GM12891 (cell line): ENCODE data around the gene CSNK2B.

Experiments
- POLR2A ChIP-seq: IDR thresholded peaks from 2 replicates; pipeline ENCODE4 v1.6.1; 2011; ENCODE audit warnings: low read depth, low read length, control low read depth
- POLR2AphosphoS5 ChIP-seq: IDR thresholded peaks from 2 replicates; pipeline ENCODE4 v1.6.1; 2011; ENCODE audit warnings: low read depth, low read length, control low read depth
- SPI1 ChIP-seq: IDR thresholded peaks from 2 replicates; pipeline ENCODE4 v1.6.1; 2011; ENCODE audit warnings: low read depth, low read length, control low read depth
- TAF1 ChIP-seq: IDR thresholded peaks from 2 replicates; pipeline ENCODE4 v1.6.1; 2011; ENCODE audit warnings: low read depth, low read length, control low read depth

DNA sequence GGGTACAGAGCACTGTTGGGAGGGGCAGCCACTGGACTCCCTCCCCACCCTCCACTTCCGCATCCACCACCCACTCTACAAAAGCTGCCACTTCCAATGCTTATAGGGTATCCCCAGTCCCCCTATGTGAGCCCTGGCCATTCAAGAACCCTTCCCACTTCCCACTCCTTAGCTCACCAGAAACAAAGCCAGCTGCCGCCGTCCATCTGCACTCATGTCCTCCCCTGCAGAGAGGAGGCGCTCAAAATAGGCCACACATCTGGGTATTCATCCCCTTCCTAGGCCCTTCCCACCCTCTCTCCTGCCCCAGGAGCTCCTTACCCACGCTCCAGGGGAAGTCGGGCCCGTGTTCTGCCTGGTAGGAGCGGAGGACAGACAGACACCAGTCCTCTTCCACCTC is 21.4 kb downstream of the CSNK2B start:
- TF ChIP-seq POLR2AphosphoS5 (no peak), POLR2A (no peak), TAF1 (no peak), SPI1 (no peak)
